Stimulated activated CD4-positive, alpha-beta T cell treated with anti-CD3 and anti-CD28 coated beads, Interleukin-12 subunit alpha, Interleukin-12 subunit beta, amount 100 ng/mL, for 4 hours (primary cell): Measurements from ENCODE around the gene RNF157.
A peak's percentile ranks its signal among the peaks of the same experiment; 100 is the strongest.

Experiments used
- DNase-seq: peaks from one replicate; pipeline ENCODE4 v3.0.0-alpha.2; 2020

The RNF157 gene

DNA sequence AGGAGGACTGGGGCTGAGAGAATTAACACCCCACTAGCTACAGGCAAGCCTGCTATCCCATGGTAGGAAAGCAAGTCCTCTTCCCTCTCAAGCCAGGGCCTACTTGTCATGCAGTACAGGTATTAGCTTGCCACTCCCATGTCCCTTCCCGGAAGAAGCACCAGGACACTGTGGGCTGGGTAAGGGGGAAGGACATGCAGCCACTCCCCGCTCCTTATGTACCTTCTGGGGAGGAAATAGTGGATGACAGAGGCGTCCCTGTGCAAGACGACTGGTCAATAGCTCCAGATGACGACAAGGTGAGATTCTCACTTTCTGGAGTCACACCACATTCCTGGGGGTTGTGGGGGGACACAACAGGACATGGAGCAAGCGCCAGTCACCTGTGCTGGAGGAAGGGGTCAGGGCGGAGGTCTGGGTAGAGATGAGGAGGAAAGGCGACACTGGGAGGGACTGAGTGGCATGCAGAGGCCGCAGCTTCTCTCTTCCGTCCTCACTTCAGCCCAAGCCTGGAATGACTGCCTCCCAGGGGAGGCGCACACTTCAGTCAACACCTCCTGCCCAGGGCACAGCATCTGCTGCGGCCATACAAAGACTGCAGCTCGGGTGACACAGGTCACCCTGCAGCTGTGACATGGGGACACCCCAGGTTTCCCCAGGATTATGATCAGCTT, 84.2 kb downstream of the RNF157 start:
- DNase-seq, result no peak

DNA sequence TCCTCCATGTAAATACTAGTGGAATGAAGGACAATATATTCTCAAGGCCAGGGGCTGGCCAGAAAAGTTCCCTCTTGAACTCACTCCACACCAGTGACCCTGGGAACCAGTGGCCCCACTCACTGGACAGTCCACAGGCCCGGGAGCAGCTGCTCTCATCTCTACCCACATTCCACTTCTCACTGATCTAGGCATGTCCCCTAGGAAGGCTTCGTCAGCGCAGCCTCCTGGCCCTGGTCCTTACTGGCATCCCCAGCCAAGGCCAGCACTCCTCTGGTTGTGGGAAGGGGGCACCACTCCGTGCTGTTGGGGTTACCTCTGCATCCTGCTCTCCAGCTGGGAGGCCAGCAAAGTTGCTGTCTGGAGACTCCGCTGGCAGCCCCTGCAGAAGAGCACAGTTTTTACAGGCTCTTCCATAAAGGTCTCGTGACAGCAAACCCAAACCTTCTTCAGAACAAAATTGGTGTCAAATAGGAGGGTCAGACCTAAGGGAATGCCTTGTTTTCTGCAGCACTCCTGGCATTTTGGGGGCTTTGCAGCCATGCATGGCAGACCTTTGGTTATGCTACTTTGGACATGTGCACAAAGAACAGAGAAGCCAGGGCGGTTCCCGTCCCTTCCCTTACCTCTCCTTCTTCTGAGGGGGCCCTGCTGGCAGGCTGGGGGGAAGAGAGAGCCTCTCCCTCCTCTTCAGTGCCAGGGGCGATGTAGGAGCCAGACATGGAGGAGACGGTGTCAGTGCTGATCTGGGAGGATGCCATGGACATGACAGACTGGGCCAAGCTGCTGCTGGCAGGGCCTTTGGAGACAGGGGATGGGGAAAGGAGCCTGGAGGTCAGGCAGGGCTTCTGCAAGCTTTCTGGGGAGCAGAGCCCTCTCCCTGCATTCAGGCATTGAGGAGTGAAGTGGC, 85.1 kb downstream of the RNF157 start:
- DNase-seq, result no peak

DNA sequence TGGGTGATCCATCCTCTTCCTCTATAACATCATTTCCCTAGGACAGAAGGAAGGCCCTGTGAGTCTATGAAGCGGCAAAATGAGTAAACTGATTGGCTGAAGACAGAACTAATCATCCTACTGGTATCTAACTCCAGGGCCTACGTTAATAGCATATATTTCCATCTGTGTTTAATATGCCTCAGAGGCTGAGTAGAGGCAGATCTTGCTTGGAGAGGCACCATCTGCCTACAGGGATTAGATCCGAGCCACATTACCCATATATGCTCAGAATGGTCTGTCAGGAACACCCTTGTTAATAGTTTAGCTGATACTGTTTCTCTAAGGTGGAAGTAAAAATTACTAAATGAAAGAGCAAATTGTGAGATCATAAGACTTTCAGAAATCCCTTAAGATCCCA, 86.0 kb downstream of the RNF157 start:
- no peak for DNase-seq

DNA sequence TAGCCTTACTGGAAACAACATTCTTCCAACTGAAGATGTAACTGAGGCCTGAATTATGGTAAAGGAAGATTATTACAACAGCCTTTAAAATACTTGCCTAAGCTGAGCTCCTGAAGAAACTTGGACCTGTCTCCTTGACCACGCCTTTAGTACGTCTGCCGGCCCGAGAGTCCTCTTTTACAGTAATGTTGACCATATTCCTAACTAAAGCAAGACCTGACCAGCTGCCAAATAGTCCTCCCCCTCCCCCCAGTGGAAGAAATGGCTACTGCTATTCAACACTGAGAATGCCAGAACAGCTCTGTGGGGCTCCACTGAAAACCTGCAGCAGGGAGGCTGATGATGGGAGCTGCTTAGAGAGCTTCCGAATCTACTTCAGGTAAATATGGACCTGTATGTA, 86.7 kb downstream of the RNF157 start:
- no peak for DNase-seq

DNA sequence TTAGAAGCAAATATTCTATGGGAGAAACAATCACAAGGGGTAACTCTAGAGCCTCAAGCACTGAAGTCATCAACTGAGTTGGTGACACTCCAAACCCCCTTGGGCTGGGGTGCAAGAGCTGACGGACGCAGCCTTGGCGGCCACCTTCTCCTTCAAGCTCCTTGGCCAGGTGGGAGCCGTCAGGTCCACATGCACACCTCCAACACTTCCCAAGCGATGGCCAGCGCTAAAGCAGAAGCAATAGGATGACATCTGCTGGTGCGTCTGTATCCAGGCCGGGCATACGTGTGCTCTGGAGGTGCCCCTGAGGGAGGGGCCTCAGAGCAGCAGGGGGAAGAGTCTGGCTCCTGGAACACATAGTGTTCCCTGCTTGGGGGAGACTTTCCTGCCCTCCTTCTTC, 87.1 kb downstream of the RNF157 start:
- no peak for DNase-seq

DNA sequence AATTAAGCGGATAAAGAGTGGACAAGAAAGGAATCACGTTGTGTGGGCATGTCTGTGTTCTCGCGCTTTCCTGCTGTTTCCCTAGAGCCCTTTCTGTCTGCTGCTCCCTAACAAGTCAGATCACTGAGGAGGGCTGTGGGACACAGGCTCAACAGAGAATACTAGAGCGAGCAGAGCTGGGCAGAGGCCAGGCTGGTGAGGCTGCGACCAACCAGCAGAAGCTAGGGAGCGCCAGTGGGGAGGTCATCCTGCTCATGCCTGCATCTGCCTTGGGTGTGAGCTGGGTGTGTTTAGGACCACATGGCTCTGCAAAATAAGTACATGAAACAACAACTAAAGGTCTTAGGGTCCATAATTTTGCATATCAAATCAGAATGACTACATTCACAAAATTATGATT, 87.7 kb downstream of the RNF157 start:
- no peak for DNase-seq

DNA sequence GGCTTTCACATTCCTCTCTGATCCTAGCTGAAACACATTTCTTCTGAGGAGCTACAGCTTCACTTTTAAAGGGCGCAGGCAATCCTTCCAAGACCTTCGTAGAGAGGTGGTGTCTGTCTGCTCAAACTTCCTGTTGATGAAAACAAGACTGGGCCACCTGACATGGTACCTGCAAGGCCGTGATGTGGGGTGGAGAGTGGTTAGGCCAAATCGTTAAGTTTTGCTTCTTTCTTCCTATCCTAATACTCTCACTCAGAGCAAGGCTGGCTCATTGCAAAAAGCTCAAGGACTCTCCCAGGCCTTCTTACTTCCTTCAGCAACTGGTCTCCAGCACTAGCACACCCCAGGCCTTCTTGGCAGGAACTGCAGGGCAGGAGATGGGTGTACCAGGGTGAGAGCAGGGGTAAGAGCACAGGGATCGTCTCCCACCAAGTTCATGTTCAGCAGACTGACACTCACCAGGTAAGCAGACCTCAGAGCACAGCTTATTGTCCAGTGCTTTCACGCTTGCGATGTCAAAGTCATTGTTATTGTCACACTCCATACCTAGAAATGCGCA, 88.3 kb downstream of the RNF157 start:
- DNase-seq, result no peak

DNA sequence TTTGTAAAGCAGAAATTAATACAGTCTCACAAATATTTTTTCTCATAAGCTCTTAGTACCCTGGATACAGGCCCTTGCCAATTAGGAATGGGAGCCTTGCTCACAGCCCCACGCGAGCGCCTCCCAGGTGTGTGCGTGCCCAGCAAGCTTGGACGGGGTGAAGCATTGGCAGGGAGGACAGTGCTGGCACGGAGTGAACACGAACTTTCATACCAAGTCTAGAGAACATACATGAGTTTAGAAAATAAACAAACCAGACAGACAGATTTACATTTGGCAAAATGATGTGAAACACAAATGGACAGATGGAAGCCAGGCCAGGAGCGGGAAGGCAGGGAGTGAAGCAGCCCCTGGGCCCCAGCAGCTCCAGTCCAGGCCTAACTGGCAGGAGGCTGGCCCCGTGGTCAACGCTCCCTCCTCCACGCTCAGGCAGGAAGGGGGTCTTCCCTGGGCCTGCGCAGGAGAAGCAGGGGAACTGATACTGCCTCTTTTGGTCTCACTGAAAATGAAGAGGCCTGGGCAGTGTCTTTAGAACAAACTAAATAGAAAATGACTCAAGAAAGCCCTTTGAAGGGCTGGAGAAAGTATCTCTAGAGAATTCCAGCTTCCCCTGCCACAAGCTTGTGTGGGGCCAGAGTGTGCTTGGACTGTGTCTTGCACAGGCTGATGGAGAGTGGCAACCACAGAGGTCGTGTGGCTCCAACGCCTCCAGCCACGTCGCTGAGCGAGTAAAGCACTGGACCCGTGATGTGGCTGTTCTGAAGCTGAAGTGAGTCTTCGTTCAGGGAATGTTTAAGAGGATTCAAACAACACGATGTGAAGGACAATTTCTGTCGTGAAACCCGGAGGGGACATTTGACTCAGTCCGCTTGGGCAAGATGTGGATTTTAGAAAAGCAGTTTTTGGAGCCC, 89.3 kb downstream of the RNF157 start:
- DNase-seq, result no peak

DNA sequence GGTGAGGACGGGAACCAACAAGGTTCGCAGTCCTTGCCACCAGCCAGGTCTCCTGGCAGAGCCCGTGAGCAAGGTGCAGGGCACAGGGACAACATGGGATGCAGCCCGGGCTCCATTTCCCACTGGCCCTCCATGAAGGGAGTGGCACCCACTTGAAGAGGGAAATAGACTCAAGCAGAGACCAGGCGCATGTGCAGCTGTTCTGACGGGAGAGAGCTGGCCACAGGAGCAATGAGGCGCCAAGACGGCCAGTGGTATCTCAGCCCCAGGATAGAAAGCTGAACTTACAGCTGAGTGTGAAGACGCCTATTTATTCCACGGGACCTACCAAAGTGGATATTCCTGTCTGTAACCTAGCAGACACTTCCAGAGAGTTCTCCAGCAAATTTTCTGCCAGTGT, 91.1 kb downstream of the RNF157 start:
- DNase-seq, result no peak

DNA sequence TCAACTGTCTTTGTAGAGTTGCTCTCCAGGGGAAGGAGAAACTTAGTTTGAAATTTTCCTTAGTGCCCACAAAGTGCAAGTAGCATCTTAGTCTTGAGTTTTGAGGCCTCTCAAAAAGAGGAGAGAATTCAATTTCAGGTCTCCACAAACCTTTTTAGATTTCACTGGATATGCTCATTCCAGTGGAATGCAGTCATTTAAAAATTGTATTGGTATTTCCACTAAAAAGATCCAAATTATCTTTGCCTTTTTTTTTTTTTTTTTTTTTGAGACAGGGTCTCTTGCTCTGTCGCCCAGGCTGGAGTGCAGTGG, 92.3 kb downstream of the RNF157 start:
- no peak for DNase-seq

DNA sequence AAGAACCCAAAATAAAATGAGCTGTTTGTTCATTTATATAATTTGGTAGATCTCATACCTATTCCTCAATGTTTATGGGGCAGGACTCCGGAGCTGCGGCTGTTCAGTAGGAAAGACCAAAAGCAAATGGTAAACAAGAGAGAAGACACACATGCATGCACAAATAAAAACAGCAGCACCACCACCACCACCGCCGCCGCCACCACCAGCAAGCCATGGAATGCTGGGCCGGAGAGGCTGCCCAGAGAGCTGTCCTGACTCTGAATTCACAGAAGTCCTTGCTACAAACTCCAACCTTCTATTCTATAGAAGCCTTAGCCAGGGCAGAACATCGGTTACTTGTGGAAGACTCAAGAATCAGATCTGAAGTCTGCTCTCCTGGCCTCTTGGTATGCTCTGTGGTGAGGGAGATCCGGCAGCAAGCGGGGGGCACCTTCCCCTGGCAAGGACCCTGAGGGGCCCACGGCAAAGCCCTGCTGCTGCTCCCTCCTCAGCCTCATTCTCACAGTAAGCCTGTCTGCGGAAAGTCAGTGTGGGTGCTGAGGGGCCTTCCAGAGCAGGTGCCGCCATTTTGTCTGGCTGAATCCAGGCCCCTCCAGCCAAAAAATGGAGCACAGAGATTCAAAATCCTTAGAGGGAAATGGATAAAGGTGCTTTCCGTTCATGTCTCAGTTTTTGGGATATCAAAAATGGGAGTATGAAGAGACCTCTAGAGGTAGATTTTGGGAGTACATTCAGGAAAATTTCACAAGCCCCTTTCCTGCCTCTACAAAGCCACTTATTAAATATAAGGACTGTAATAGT, 92.9 kb downstream of the RNF157 start:
- no peak for DNase-seq

DNA sequence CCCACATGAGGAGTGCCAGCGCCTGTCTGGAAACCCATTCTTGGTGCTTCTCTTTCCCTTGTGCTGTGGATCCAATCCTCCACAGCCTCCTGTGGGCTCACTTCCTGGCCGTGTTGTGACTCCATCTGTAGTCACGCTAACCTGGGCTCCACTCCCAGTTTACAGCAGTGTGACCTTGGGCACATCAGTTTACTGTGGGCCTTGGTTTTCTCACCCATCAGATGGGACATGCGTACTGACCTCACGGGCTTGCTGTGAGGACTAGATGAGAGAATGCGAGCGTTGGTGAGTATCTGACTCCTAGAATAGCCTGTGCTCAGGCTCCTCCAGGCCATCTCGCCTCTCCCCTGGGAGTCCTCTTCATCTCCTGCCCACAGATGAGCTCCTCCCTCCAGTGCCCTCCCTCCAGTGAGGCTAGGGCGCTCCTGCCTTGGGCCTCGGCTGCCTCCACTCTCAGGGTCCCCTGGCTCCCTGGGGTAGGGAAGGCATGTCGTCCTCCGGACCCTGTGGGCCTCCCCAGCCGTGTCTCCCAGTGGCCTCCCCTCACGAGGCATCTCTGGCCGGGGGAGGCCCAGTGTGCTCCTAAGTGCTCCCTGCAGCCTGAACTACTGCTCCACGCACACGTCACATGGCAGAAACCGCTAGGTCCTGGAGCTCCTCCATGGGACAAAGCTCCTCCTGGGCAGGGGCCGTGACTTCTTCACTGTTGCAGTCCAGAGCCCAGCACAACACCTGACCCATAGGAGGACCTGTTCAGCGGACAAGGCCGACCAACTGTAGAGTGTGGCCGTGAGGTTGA, 94.0 kb downstream of the RNF157 start:
- DNase-seq, result no peak

DNA sequence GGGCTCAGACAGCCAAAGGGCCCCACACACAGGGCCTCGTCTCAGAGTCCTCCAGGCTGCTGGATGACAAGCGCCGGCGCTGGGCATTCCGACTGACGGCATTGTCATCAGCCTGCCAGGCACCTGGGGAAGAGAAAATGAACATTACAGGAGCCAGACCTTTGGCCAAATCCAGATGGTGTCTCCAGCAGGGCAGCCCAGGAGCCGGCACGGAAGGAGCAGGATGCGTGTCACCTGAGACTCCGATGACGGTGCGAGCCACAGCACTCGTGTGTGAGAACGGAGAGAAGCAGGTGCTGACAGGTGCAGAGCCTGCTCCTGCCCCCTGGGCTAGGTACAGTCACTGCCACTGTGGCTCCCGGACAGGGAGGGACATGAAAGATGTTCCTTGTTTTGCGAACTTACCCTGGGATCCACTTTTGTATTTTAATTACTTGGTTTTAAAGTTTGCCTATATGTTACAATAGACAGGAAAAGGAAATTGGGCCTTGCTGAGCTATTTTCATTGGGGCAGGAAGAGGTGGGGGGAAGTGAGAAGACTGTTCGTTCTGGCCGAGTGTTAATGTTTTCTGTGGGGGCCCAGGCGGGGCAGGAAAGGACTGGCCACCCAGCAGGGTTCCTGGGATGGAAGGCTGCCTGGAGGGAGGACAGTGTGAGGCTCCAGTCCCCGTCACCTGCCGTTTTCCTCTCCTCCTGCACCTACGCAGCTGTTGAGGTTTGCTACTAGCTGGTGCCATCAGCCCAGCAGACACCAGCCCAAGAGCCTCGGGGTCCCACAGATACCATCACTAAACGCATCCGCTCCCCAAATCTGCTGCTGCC, 94.9 kb downstream of the RNF157 start:
- DNase-seq, result peak; percentile 34

DNA sequence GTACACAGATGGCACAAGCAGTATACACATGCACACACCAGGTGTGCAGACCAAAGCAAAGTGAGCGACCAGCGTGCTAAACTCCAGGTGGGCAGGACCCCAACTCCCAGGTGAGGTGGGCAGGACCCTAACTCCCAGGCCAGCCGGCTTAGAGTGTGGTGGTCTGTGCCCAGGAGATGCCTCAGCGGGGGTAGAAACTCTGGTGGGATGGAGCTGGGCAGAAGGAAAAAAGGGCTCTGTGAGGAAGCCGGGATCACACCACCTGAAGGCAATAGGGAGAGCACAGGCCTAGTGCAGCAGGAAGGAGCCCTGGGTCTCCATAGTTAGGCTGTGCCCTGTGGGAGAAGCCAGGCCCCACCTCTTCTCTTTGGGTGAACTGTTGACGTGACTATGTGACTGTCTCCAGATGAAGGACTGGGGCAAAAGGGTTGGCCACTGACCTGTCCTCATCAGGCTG, 97.7 kb downstream of the RNF157 start:
- no peak for DNase-seq

DNA sequence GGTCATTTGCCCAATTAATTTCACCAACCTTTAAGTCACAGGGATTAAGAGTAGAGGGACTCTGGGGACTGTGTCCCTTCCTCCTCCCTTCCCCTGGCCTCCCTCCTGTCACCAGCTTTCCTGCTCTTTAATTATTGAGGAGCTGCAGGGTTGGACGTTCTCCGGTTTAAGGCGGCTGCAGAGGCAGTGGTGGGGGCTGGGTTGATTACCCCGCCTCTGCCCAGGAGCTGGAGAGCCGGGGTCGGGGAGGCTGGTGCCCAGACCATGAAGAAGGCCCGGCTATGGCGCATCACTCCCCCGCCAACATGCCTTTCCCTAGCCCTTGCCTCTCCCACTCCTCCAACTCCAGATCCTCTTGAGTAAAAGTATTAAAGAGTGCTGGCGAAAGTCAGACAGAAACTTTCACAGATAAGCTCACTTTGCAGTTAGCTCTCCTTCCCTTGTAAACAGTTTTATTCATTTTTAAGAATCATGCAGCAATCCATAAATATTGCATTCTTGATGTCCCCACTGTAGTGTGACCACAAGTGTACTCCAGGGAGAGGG, 98.2 kb downstream of the RNF157 start:
- no peak for DNase-seq

DNA sequence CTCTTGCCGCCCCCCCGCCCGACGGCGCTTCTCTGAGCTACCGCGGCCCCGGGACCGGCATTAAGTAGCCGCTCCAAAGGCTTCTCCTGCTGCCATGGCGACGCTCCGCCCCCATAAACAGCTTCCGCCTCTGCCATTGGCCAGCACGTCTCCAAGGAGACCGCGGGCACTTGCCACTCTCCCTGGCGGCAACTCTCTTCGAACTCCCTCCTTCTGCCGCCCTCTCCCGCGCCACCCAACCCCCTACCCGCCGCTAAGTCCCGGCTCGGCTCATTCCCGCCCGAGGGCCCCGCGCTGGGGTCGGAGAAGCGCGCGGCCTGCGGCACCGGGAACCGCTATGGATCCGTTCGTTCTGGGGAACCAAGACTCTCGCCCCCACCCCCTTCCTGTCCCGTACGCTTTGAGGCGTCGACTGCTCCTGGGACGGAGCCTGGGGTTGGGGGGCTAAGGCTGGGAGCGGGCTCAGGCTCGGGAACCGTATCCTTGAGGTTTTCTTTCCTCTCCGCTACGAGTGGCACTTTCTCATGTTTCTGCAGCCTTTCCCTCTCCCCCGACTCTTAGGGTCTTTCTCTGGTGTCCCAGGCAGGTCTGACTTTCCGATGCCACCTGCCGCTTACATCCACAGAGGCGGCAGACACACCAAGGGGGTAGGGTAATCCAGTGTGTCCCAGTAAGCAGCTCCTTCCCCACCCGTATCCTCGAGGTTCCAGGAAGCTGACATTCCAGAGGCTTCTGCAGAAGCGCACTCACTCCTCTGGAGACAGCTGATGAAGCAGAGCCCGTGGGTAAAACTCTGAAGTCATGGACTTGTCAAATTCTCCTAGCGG, 98.9 kb downstream of the RNF157 start, which contains the start of gene FOXJ1:
TSS of gene FOXJ1 (minus strand) at position 34 of the 827 bp plus-strand sequence. CDS start 850 bp downstream, outside the sequence.
- DNase-seq, result peak; percentile 84

DNA sequence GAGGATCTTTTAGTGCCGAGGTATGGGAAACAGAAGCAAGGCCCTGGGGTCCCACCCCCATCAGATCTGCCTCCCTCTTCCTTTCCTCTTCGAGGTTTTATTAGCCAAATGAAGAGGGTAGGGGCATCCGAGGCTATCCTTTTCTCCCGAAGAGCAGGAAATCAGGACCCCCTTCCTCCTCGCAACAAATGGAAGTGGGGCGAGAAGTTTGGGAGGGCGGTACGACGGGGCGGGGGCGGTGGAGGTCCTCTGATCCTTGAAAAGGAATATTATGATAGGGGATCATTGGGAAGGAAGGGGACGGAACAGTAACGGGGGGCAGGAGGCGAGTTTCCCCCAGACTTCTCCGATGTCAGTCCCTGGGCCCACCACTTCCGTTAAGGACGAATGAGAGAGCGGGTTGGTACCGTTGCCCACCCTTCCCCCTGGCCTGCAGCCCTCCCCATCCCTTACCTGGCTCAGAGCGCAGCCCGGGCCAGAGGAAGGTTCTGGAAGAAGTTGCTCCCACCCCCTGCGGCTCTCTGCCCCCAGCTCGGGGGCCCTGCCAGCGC, 99.6 kb downstream of the RNF157 start:
- no peak for DNase-seq

DNA sequence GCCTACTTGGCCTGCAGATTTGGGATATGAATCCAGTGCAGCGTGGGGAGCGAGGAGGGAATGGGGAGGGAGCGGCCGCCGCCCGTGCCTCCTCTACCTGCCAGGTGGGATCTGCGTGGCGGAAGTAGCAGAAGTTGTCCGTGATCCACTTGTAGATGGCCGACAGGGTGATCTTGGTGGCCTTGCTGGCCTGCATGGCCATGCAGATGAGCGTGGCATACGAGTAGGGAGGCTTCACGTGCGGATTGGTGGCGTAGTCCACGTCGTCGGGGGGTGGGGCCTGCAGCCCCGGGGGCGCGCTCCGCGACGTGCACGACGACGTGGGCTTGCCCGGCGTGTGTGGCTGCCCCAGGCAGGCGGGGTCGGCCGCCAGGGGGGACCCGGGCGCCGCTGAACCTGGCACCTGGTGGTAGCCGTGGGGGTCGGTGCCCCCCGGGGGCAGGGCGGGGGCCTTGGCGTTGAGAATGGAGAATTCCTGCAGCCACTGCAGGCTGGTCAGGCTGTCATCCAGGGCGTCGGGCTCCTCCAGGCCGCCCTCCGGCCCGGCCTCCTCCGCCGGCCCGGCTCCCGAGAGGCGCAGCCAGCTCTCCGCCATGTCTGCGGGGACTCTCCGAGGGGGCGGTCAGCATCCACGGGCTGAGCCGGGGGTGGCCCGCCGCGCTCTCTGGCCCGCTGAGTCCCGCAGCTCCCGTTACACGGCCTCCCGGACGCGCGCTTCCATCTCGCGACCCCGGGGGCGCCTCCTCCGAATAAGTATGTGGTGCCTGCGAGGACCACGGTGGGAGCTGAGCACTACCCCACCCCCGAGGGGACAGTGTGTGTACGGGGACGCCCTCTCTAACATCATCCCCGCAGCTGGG, 100.3 kb downstream of the RNF157 start:
- DNase-seq, result peak; percentile 32
